GM12878 (cell line): Measurements from ENCODE around the gene TFF1. TPM values are rescaled to one million over a fixed set of nuclear protein-coding genes. Genes with fewer than 3 reads are reported as not detected.

ENCODE experiments used
- ATAC-seq: fragments of 200-7000 bp; cut with Tn5 transposase; 3 replicates; pipeline ENCODE4 v1.9.1; 2020; ENCODE audit warnings: mild to moderate bottlenecking, moderate library complexity
- BruUV-seq: library from RNA; stranded (reverse); fragments of 400-500 nt; replicated peaks from 2 replicates; lab custom pipeline; 2021; lab: Mats Ljungman, UMichigan
- CTCF ChIA-PET: fragments of 300-600 bp; sonication (Branson Sonifier 250); formaldehyde crosslinking; extraction: SDS; loops from one replicate; lab custom pipeline; 2021; ENCODE audit warnings: inconsistent platforms; lab: Yijun Ruan, JAX
- POLR2A ChIA-PET: fragments of 350-600 bp; formaldehyde crosslinking; extraction: SDS; loops from one replicate; lab custom pipeline; 2021; ENCODE audit warnings: inconsistent platforms; lab: Charles Lee
- RAD21 ChIA-PET: fragments of 300-600 bp; sonication (Branson Sonifier 250); formaldehyde crosslinking; loops from one replicate; lab custom pipeline; 2023; ENCODE audit warnings: antibody characterized with exemption; ENCODE audit not compliant: unreplicated experiment; lab: Charles Lee
- SMC1A ChIA-PET: fragments of 300-600 bp; sonication (Branson Sonifier 250); formaldehyde crosslinking; loops from one replicate; lab custom pipeline; 2023; ENCODE audit not compliant: unreplicated experiment, uncharacterized antibody; lab: Charles Lee
- DNase-seq: peaks from one replicate; pipeline ENCODE4 v3.0.0-alpha.2; 2011; ENCODE audit warnings: low read depth, low spot score
- FAIRE-seq: peaks from 3 replicates; lab custom pipeline; 2011; peaks lifted over from hg19 to GRCh38; lab: Jason Lieb, UNC
- H2AFZ ChIP-seq: 2 replicates; pipeline ENCODE4 v1.6.0; 2011; ENCODE audit warnings: low read depth, low read length, control low read depth; ENCODE audit not compliant: control insufficient read depth
- H3K27ac ChIP-seq: 2 replicates; pipeline ENCODE4 v1.5.1; 2011; ENCODE audit warnings: control low read depth; ENCODE audit not compliant: control insufficient read depth, insufficient read depth
- H3K27me3 ChIP-seq, 2 experiments: replicated peaks in 1 of 2; 2 replicates each; pipeline versions ENCODE4 v1.6.0 to v1.6.1; 2011; ENCODE audit warnings: low read length in 1 of 2; ENCODE audit not compliant: control insufficient read depth in 2 of 2, insufficient read depth in 2 of 2
- H3K36me3 ChIP-seq, 2 experiments: 2 replicates each; pipeline ENCODE4 v1.5.1; 2011; ENCODE audit warnings: low read length in 1 of 2; ENCODE audit not compliant: control insufficient read depth in 2 of 2, insufficient read depth in 2 of 2
- H3K4me1 ChIP-seq: 2 replicates; pipeline ENCODE4 v1.6.1; 2011; ENCODE audit warnings: mild to moderate bottlenecking, low read length, moderate library complexity, mixed read lengths; ENCODE audit not compliant: control insufficient read depth, insufficient read depth
- H3K4me2 ChIP-seq: 2 replicates; pipeline ENCODE4 v1.6.0; 2011; ENCODE audit warnings: control low read depth; ENCODE audit not compliant: control insufficient read depth, insufficient read depth
- H3K4me3 ChIP-seq: fragments of 200-600 bp; sonication (generic); 2 replicates; pipeline ENCODE4 v1.5.1; 2016
- H3K79me2 ChIP-seq: 2 replicates; pipeline ENCODE4 v1.6.0; 2011; ENCODE audit warnings: low read length; ENCODE audit not compliant: control insufficient read depth, insufficient read depth
- H3K9ac ChIP-seq: 2 replicates; pipeline ENCODE4 v1.8.0; 2011; ENCODE audit warnings: low read length, control low read depth, mixed read lengths; ENCODE audit not compliant: control insufficient read depth, insufficient read depth
- H3K9me3 ChIP-seq: replicated peaks from 3 replicates; pipeline ENCODE4 v1.5.1; 2011; ENCODE audit warnings: mild to moderate bottlenecking, low read length; ENCODE audit not compliant: control insufficient read depth, insufficient read depth
- H4K20me1 ChIP-seq: 2 replicates; pipeline ENCODE4 v1.6.0; 2011; ENCODE audit not compliant: control insufficient read depth, insufficient read depth
- ASH2L ChIP-seq: fragments of 300-600, 200-600 bp; sonication (generic); IDR thresholded peaks from 2 replicates; pipeline ENCODE4 v1.6.1; 2017; ENCODE audit warnings: low read depth, mild to moderate bottlenecking, borderline replicate concordance
- CTCF ChIP-seq, 3 experiments: IDR thresholded peaks in 2 of 3; conservative IDR thresholded peaks in 1 of 3; 2 replicates each; pipeline ENCODE4 v1.5.1; 2011; ENCODE audit warnings: low read depth in 3 of 3, low read length in 3 of 3, mild to moderate bottlenecking in 3 of 3, control low read depth in 2 of 3, moderate library complexity in 2 of 3, inconsistent platforms in 1 of 3, mixed read lengths in 1 of 3; ENCODE audit not compliant: control insufficient read depth in 2 of 3, insufficient read depth in 1 of 3; ENCODE audit errors: extremely low read depth in 1 of 3
- IRF3 ChIP-seq: fragments of 450-650 bp; IDR thresholded peaks from 2 replicates; pipeline ENCODE4 v1.6.1; 2014; ENCODE audit warnings: mild to moderate bottlenecking
- POLR2AphosphoS2 ChIP-seq: IDR thresholded peaks from 2 replicates; pipeline ENCODE4 v1.6.1; 2011; ENCODE audit warnings: low read depth, mild to moderate bottlenecking, low read length, improper control_type of control experiment, moderate library complexity
- SMC3 ChIP-seq: IDR thresholded peaks from 2 replicates; pipeline ENCODE4 v1.6.1; 2011; ENCODE audit warnings: low read length, improper control_type of control experiment, borderline replicate concordance
- WGBS: methylation state at CpG from one replicate; pipeline ENCODE4 v1.1.6; 2016; ENCODE audit warnings: low lambda C conversion rate; ENCODE audit not compliant: insufficient replicate concordance, insufficient coverage; ENCODE audit errors: missing lambda C conversion rate; 5-methylcytosine and 5-hydroxymethylcytosine counted together
- in situ Hi-C: fragments of 300-500 bp; cut with MboI; formaldehyde crosslinking; loops from 9 replicates; pipeline ENCODE4 v1.14.3; 2018; ENCODE audit warnings: mixed read lengths
- intact Hi-C: fragments of 100-400 bp; cut with micrococcal nuclease; formaldehyde crosslinking; loops from one replicate; pipeline ENCODE4 v1.14.2; 2022; ENCODE audit not compliant: unreplicated experiment
- polyA plus RNA-seq, 11 experiments: library from polyadenylated mRNA; depleted of rRNA in 4 of 11; unstranded in 6 of 11; stranded (reverse) in 5 of 11; fragments of >200 nt; fragmentation: Nextera tagmentation in 4 of 11; fragmentation: Illumina TruSeq in 1 of 11; extraction: Ambion mirVana in 4 of 11; extraction: Trizol in 1 of 11; gene quantifications; 1 replicate in 1 of 11; 2 replicates in 10 of 11; pipeline versions ENCODE4 v1.2.1 to v1.2.3, GENCODE V29; 2011 to 2016; ENCODE audit warnings: inconsistent platforms in 2 of 11, missing spikeins in 2 of 11, low read depth in 1 of 11
- total RNA-seq, 4 experiments: library from RNA; depleted of rRNA in 3 of 4; stranded (reverse); fragments of >200 nt in 3 of 4; fragmentation: Illumina TruSeq in 1 of 4; extraction: Trizol in 1 of 4; gene quantifications; 2 replicates each; pipeline versions ENCODE4 v1.2.1 to v1.2.3, GENCODE V29; 2013 to 2021

Gene TFF1
- total and polyA plus RNA-seq, 10 of the 15 experiments (the other 5 are each of a cell fraction or from before 2014, with no cell fraction given) = 0.13 TPM; not detected in 9

- BruUV-seq = no TSS peak
- WGBS = 58% methylated on average over 30 of the region's 32 CpGs
These were observed 10.1 kb upstream of the TFF1 start for GRCh38 chr21:42376338-42376982.

More at GRCh38 chr21:42376338-42376982, 10.1 kb upstream of the TFF1 start:
- Histone ChIP-seq H3K4me2 (no peak overlapping the region), H3K36me3 (no peaks in the 10 kb centered on the region), H3K9me3 (no peaks in the 10 kb centered on the region), H3K4me1 (no peaks in the 10 kb centered on the region), H3K27ac (no peak overlapping the region), H3K4me3 (no peak overlapping the region), H3K27me3 (no peaks in the 10 kb centered on the region), H3K9ac (no peak overlapping the region), H3K79me2 (no peaks in the 10 kb centered on the region), H2AFZ (no peak overlapping the region), H4K20me1 (no peaks in the 10 kb centered on the region)
- FAIRE-seq (no peak), DNase-seq (no peak), ATAC-seq (peak; percentile 82)
- ChIA-PET SMC1A (interaction anchor here (1.0 kb wide), 1 partner anchor 74 kb away, joined by 3 read pairs; no protein-coding TSS in a partner anchor), CTCF (interaction anchor here (0.6 to 3.8 kb wide), 4 partner anchors 9 to 46 kb away, joined by 3 to 15 read pairs (median 6); no protein-coding TSS in a partner anchor), POLR2A (no interaction called here), RAD21 (interaction anchor here (1.2 to 1.5 kb wide), 2 partner anchors 17 to 160 kb away, joined by 4 to 5 read pairs; no protein-coding TSS in a partner anchor)
- intact Hi-C loops = loop anchor here (5.0 kb wide), 1 partner anchor 66 kb away; no protein-coding TSS in a partner anchor
- in situ Hi-C loops = loop anchor here (5.0 kb wide), 1 partner anchor 71 kb away; no protein-coding TSS in a partner anchor
- TF ChIP-seq SMC3 (peak; percentile 32; the same call in 1 of the 2 replicates), ASH2L (no peak), CTCF (IDR thresholded peaks at IDR 0.05 in 2 of 3, conservative IDR thresholded peaks at IDR 0.05 in 1 of 3; ENCODE audit: control insufficient read depth in 2 of 3, extremely low read depth in 1 of 3, insufficient read depth in 1 of 3, low read depth in 3 of 3, low read length in 3 of 3) (peak in 1 of 3 experiments; percentile 33; a peak in 1 of 6 replicates), POLR2AphosphoS2 (no peak), IRF3 (no peak)
